HepG2 (cell line): ENCODE data around the gene RPL23. TPM values are rescaled to one million over a fixed set of nuclear protein-coding genes. Genes with fewer than 3 reads are reported as not detected.

ENCODE experiments used
- HNRNPL ChIP-seq: fragments of 200-400 bp; formaldehyde crosslinking; IDR thresholded peaks from 2 replicates; pipeline ENCODE4 v1.6.1; 2017; ENCODE audit warnings: mild to moderate bottlenecking, low read depth, low read length
- LBX2 ChIP-seq: sonication (generic); formaldehyde crosslinking; IDR thresholded peaks from 2 replicates; pipeline ENCODE4 v1.5.0; 2020; ENCODE audit warnings: missing genetic modification reagents, mild to moderate bottlenecking, borderline replicate concordance
- MTA1 ChIP-seq: sonication (generic); formaldehyde crosslinking; IDR thresholded peaks from 2 replicates; pipeline ENCODE4 v1.4.0; 2020; ENCODE audit warnings: missing genetic modification reagents, mild to moderate bottlenecking, borderline replicate concordance
- NFATC3 ChIP-seq: sonication (generic); formaldehyde crosslinking; IDR thresholded peaks from 2 replicates; pipeline ENCODE4 v1.5.1; 2020; ENCODE audit warnings: mild to moderate bottlenecking, missing genetic modification reagents
- POLR2AphosphoS5 ChIP-seq: IDR thresholded peaks from 2 replicates; pipeline ENCODE4 v1.6.1; 2012; ENCODE audit warnings: low read depth, low read length
- RFX1 ChIP-seq: fragments of 450-650 bp; IDR thresholded peaks from 2 replicates; pipeline ENCODE4 v1.6.1; 2017
- SAFB2 ChIP-seq: sonication (generic); formaldehyde crosslinking; IDR thresholded peaks from 2 replicates; pipeline ENCODE4 v1.5.1; 2020; ENCODE audit warnings: missing genetic modification reagents, low read depth, mild to moderate bottlenecking, borderline replicate concordance
- SNAPC2 ChIP-seq: sonication (generic); formaldehyde crosslinking; IDR thresholded peaks from 2 replicates; pipeline ENCODE4 v1.8.1; 2022; ENCODE audit warnings: mild to moderate bottlenecking, missing genetic modification reagents
- SRF ChIP-seq: IDR thresholded peaks from 2 replicates; pipeline ENCODE4 v1.6.1; 2011; ENCODE audit warnings: mild to moderate bottlenecking, low read depth, low read length, moderate library complexity
- ZBTB10 ChIP-seq: sonication (generic); formaldehyde crosslinking; IDR thresholded peaks from 2 replicates; pipeline ENCODE4 v1.4.0; 2020; ENCODE audit warnings: missing genetic modification reagents, borderline replicate concordance
- ZMYM2 ChIP-seq: sonication (generic); formaldehyde crosslinking; IDR thresholded peaks from 2 replicates; pipeline ENCODE4 v1.8.0; 2022; ENCODE audit warnings: mild to moderate bottlenecking, missing genetic modification reagents
- ZNF20 ChIP-seq: sonication (generic); formaldehyde crosslinking; IDR thresholded peaks from 2 replicates; pipeline ENCODE4 v1.4.0; 2020; ENCODE audit warnings: mild to moderate bottlenecking, moderate library complexity, missing genetic modification reagents
- ZNF839 ChIP-seq: sonication (generic); formaldehyde crosslinking; IDR thresholded peaks from 2 replicates; pipeline ENCODE4 v1.4.0; 2020; ENCODE audit warnings: missing genetic modification reagents, mild to moderate bottlenecking, borderline replicate concordance
- ZNF883 ChIP-seq: sonication (generic); formaldehyde crosslinking; IDR thresholded peaks from 2 replicates; pipeline ENCODE4 v1.5.1; 2020; ENCODE audit warnings: mild to moderate bottlenecking, missing genetic modification reagents; ENCODE audit errors: not compliant biosample characterization
- polyA plus RNA-seq, 8 experiments: library from polyadenylated mRNA; depleted of rRNA in 3 of 8; stranded (reverse) in 7 of 8; unstranded in 1 of 8; fragments of >200 nt; fragmentation: Illumina TruSeq in 4 of 8; extraction: Trizol in 4 of 8; gene quantifications; 2 replicates each; pipeline versions ENCODE4 v1.2.1 to v1.2.3, GENCODE V29; 2011 to 2016; ENCODE audit warnings: low read depth in 4 of 8, missing spikeins in 1 of 8, mixed read lengths in 1 of 8; ENCODE audit not compliant: insufficient read depth in 1 of 8
- total RNA-seq, 5 experiments: library from RNA; depleted of rRNA; stranded (reverse); fragments of >200 nt; fragmentation: Illumina TruSeq; extraction: Trizol; gene quantifications; 2 replicates each; pipeline ENCODE4 v1.2.3, GENCODE V29; 2016; ENCODE audit warnings: low read depth in 1 of 5
- TF ChIP-seq, protein P1 (sequence below): sonication (generic); formaldehyde crosslinking; IDR thresholded peaks from 2 replicates; pipeline ENCODE4 v1.9.0; 2021; ENCODE audit warnings: missing genetic modification reagents, mild to moderate bottlenecking, borderline replicate concordance
- TF ChIP-seq, protein P2 (sequence below): sonication (generic); formaldehyde crosslinking; IDR thresholded peaks from 2 replicates; pipeline ENCODE4 v1.5.0; 2020; ENCODE audit warnings: mild to moderate bottlenecking, missing genetic modification reagents
- TF ChIP-seq, protein P3 (sequence below): sonication (generic); formaldehyde crosslinking; IDR thresholded peaks from 2 replicates; pipeline ENCODE4 v1.8.1; 2022; ENCODE audit warnings: low read depth, mild to moderate bottlenecking, missing genetic modification reagents

The RPL23 gene
- total and polyA plus RNA-seq, 2 of the 13 experiments (the other 11 are each of a cell fraction or from before 2014, with no cell fraction given): 2,790 to 4,860 TPM

- TF ChIP-seq, protein P1, sequence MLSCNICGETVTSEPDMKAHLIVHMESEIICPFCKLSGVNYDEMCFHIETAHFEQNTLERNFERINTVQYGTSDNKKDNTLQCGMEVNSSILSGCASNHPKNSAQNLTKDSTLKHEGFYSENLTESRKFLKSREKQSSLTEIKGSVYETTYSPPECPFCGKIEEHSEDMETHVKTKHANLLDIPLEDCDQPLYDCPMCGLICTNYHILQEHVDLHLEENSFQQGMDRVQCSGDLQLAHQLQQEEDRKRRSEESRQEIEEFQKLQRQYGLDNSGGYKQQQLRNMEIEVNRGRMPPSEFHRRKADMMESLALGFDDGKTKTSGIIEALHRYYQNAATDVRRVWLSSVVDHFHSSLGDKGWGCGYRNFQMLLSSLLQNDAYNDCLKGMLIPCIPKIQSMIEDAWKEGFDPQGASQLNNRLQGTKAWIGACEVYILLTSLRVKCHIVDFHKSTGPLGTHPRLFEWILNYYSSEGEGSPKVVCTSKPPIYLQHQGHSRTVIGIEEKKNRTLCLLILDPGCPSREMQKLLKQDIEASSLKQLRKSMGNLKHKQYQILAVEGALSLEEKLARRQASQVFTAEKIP (CRISPR knock-in tag): no peak
- TF ChIP-seq SAFB2 (CRISPR knock-in tag) (peak; percentile 75; the same call in 1 of the 2 replicates), HNRNPL (peak; percentile 87), SRF (peak; percentile 80), ZNF883 (peak; percentile 98), LBX2 (CRISPR knock-in tag) (no peak), ZMYM2 (CRISPR knock-in tag) (no peak), RFX1 (no peak; the same call in 1 of the 2 replicates), POLR2AphosphoS5 (peak; percentile 100), ZNF20 (CRISPR knock-in tag) (no peak), MTA1 (CRISPR knock-in tag) (peak; percentile 95; the same call in 1 of the 2 replicates), NFATC3 (CRISPR knock-in tag) (peak; percentile 99), ZNF839 (CRISPR knock-in tag) (peak; percentile 93), ZBTB10 (CRISPR knock-in tag) (peak; percentile 86; the same call in 1 of the 2 replicates), SNAPC2 (CRISPR knock-in tag) (peak; percentile 97)
- TF ChIP-seq, protein P2, sequence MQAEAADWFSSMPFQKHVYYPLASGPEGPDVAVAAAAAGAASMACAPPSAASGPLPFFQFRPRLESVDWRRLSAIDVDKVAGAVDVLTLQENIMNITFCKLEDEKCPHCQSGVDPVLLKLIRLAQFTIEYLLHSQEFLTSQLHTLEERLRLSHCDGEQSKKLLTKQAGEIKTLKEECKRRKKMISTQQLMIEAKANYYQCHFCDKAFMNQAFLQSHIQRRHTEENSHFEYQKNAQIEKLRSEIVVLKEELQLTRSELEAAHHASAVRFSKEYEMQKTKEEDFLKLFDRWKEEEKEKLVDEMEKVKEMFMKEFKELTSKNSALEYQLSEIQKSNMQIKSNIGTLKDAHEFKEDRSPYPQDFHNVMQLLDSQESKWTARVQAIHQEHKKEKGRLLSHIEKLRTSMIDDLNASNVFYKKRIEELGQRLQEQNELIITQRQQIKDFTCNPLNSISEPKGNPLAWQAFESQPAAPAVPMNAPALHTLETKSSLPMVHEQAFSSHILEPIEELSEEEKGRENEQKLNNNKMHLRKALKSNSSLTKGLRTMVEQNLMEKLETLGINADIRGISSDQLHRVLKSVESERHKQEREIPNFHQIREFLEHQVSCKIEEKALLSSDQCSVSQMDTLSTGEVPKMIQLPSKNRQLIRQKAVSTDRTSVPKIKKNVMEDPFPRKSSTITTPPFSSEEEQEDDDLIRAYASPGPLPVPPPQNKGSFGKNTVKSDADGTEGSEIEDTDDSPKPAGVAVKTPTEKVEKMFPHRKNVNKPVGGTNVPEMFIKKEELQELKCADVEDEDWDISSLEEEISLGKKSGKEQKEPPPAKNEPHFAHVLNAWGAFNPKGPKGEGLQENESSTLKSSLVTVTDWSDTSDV (CRISPR knock-in tag): 0 out of 2 replicates have a peak, but pooled peaks have one; percentile 75
- TF ChIP-seq, protein P3, sequence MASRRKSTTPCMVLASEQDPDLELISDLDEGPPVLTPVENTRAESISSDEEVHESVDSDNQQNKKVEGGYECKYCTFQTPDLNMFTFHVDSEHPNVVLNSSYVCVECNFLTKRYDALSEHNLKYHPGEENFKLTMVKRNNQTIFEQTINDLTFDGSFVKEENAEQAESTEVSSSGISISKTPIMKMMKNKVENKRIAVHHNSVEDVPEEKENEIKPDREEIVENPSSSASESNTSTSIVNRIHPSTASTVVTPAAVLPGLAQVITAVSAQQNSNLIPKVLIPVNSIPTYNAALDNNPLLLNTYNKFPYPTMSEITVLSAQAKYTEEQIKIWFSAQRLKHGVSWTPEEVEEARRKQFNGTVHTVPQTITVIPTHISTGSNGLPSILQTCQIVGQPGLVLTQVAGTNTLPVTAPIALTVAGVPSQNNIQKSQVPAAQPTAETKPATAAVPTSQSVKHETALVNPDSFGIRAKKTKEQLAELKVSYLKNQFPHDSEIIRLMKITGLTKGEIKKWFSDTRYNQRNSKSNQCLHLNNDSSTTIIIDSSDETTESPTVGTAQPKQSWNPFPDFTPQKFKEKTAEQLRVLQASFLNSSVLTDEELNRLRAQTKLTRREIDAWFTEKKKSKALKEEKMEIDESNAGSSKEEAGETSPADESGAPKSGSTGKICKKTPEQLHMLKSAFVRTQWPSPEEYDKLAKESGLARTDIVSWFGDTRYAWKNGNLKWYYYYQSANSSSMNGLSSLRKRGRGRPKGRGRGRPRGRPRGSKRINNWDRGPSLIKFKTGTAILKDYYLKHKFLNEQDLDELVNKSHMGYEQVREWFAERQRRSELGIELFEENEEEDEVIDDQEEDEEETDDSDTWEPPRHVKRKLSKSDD: peak; percentile 93; the same call in 1 of the 2 replicates
Observed at GRCh38 chr17:38853292-38854219, at the start of gene RPL23 (continued).
